ENCODE measurements around the gene ZNF521. TPM values are rescaled to one million over a fixed set of nuclear protein-coding genes. Genes with fewer than 3 reads are reported as not detected.

ZNF521 gene
- total RNA-seq, 1 donor from 2014 or later: 24.5 TPM

- ATAC-seq (ENCODE audit: poor library complexity) (no peak), DNase-seq (no peak)
- intact Hi-C loops (cut with DNase I): no loop called here
These were observed 46.4 kb downstream of the ZNF521 start for GRCh38 chr18:25305584-25305983.

DNA sequence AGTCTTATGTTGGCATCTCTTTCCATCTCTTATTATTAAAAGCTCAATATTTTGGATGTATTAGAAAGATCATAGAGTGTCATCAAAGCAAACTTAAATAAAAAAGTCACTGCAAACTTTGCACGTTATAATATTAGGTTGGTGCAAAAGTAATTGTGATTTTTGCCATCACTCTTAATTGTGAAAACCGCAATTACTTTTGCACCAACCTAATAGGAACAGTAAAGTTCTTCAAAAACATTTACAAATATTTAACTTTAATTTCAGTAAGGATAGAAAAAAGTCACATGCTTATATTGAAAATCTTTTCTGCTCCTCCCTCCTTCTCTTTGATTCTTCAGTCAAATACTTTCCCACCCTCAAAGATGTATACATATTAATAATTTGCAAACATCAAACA is 51.5 kb downstream of the ZNF521 start:
- ATAC-seq (ENCODE audit: poor library complexity) (no peak), DNase-seq (no peak)
- intact Hi-C loops (cut with DNase I): no loop called here

- intact Hi-C loops (cut with DNase I): no loop called here
- ATAC-seq (ENCODE audit: poor library complexity): peak; percentile 31
- DNase-seq: no peak
These were observed 52.3 kb downstream of the ZNF521 start for GRCh38 chr18:25299426-25300300.

DNA sequence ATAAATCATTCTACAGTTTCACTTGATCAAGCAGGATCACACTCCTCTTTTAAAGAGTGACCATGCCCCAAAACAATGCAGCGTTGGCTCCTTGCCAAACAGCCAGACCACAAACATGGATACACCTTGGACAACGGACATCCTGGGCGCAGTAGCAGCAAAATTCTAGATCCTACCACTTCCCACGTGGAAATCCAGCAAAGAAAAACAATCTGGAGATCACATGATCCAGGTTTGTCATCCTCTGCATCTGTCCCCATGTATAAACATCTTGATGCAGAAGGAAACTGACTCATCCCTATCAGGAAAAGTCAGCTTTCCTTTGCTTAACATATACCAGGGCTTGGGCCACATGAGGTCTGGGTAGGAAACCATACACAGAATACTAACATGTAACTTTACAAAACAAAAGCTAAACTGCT is 53.1 kb downstream of the ZNF521 start:
- ATAC-seq (ENCODE audit: poor library complexity) (peak; percentile 51), DNase-seq (peak; percentile 47)
- intact Hi-C loops (cut with DNase I): no loop called here

- DNase-seq (no peak), ATAC-seq (ENCODE audit: poor library complexity) (no peak)
- intact Hi-C loops (cut with DNase I): no loop called here
These were observed 56.3 kb downstream of the ZNF521 start for GRCh38 chr18:25295624-25296138.

- ATAC-seq (ENCODE audit: poor library complexity) (no peak), DNase-seq (no peak)
- intact Hi-C loops (cut with DNase I): no loop called here
These were observed 60.8 kb downstream of the ZNF521 start for GRCh38 chr18:25291150-25291549.

GRCh38 chr18:25289001-25289631 is 62.9 kb downstream of the ZNF521 start:
- intact Hi-C loops (cut with DNase I): loop anchor here (5.0 to 10.0 kb wide), 3 partner anchors 63 to 124 kb away; partner anchors contain the start of gene ZNF521
- DNase-seq (peak; percentile 29), ATAC-seq (ENCODE audit: poor library complexity) (no peak)

DNA sequence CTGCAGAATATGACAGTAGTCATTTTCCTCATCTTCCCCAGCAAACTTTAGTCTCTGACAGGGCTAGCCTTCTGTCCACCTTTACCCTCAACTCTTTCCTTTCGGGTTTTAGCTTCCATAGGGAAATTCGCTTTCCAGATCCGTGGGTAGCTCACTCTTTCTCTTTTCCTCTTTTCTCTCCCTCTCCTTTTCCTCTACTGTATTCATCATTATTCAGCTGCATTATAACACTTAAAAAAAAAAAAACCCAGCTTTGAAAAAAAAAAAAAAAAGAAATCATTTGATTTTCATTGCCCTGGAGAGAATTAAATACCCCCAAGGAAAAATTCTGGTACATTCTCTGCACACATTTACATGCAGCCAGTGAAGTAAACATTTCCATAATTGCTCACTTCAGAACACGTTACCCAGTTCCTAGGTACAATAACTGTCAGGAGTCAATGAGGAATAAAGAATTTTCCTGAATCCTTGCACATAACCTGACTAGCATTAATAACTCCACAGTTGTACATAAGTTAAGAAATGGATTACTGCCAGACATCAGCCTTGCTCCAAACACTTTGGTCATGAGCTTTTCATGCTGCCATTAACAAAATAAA is 63.5 kb downstream of the ZNF521 start:
- ATAC-seq (ENCODE audit: poor library complexity) (no peak), DNase-seq (no peak)
- intact Hi-C loops (cut with DNase I): loop anchor here (5.0 to 10.0 kb wide), 3 partner anchors 64 to 124 kb away; partner anchors contain the start of gene ZNF521

- DNase-seq (no peak), ATAC-seq (ENCODE audit: poor library complexity) (no peak)
- intact Hi-C loops (cut with DNase I): loop anchor here (5.0 to 10.0 kb wide), 3 partner anchors 65 to 122 kb away; partner anchors contain the start of gene ZNF521
These were observed 64.9 kb downstream of the ZNF521 start for GRCh38 chr18:25287106-25287505.

DNA sequence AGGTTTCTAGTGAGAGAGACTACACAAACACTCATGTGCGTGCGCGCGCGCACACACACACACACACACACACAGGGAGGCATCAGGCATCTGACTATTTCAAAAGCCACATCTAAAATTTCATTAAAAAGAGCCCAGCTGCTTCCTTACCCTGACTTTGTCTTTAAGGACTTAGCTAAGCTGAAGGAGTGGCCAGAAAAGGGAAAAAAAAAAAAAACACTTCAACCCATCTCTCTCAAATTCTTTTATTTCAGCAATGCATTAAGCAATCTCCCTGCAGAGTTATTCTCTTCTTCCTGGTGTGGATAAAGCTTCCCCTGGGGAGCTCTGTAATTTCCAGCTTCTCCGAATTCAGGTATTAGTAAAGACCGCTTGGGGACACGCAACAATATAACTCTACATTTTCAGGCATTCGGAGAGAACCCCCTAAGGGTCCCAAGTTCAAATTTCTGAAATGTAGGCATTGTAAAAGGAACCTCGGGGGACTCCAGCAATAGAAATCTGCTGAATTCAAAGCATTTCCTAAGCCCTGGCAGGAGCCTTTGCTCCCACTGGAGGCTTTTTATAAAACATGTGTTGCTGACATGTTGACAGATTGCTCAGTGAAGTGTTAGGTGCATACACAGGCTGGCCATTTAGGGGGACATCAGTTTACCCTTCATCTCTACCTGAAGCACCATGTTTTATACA is 67.0 kb downstream of the ZNF521 start:
- ATAC-seq (ENCODE audit: poor library complexity) (peak; percentile 91), DNase-seq (peak; percentile 61)
- intact Hi-C loops (cut with DNase I): loop anchor here (5.0 to 10.0 kb wide), 4 partner anchors 38 to 120 kb away; partner anchors contain the start of gene ZNF521

DNA sequence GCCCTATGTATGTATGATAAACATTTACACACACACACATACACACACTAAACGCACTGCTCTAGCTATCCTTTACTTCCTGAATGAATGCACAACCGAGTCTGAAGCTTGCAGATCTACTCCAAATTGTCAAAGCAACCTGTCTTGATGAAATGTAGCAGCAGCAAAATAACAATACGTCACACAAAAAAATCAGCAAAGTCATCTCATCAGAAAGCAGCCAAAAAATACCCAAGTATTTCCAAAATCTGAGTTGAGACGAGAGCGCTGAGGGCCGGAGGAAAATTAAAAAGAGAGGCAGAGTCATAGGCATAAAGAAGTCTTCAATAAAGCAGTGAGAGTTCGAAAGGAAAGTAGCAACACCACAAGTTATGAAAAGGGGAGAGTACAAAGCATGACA is 67.7 kb downstream of the ZNF521 start:
- ATAC-seq (ENCODE audit: poor library complexity) (no peak), DNase-seq (no peak)
- intact Hi-C loops (cut with DNase I): loop anchor here (5.0 to 10.0 kb wide), 3 partner anchors 37 to 119 kb away; no protein-coding TSS in a partner anchor

GRCh38 chr18:25283781-25284180 is 68.2 kb downstream of the ZNF521 start:
- intact Hi-C loops (cut with DNase I): loop anchor here (5.0 to 10.0 kb wide), 3 partner anchors 36 to 119 kb away; no protein-coding TSS in a partner anchor
- DNase-seq (no peak), ATAC-seq (ENCODE audit: poor library complexity) (no peak)

DNA sequence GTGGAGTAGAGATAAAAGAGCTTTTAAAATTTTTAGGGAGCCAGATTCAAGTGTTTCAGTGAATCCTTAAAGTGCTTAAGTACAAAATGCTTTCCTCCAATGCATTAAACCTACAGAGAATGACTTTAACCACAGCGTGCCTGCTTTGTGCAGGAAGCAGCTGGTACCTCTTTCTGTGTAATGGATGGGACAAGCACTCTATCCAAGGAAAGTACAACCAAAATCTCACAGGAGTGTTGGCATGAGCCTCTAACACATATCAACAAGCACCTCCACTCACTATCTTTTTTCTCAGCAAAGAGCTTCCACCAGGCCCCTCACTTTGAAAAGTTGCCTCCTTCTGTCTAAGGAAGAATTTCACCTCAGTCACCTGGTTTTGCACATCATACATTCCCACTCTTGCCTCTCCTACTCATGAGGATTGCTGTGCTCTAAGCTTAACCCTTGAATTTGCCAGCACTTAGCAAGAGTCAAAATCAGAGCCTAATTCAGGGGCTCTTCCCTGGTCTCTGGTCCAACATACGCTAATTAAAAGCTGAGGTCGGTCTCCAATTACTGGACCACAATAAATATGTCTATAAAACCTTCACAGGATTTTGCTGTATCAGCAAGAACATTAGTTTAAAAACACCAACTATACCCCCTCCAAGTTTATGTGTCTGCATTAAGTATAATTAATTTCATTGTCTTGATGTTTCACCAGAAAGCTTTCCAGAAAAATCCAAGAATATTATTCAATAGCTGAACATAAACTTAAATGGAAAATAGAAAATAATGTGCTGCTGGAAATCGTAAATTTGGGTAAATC is 68.9 kb downstream of the ZNF521 start:
- intact Hi-C loops (cut with DNase I): loop anchor here (5.0 to 10.0 kb wide), 3 partner anchors 36 to 118 kb away; no protein-coding TSS in a partner anchor
- DNase-seq: no peak
- ATAC-seq (ENCODE audit: poor library complexity): no peak

DNA sequence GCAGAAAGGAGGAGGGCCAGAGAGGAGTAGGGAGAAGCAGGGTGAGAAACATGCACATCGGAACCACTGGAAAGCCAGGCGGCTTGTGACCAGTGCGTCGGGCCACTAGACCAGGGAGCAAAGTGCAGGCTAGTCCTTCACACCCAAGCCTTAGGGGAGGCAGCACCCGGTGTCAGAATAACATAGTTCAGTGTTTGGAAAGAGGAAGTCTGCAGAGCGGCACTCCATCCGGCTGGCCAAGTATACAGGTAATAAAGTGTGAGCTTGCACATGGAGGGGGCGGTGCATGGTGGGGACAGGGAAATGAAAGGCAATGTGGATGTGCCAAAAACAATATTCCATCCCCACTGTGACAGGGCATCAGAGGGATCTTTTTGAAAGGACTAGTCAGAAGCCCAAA is 69.7 kb downstream of the ZNF521 start:
- intact Hi-C loops (cut with DNase I): loop anchor here (5.0 to 10.0 kb wide), 3 partner anchors 35 to 117 kb away; no protein-coding TSS in a partner anchor
- DNase-seq (peak; percentile 42), ATAC-seq (ENCODE audit: poor library complexity) (no peak)

DNA sequence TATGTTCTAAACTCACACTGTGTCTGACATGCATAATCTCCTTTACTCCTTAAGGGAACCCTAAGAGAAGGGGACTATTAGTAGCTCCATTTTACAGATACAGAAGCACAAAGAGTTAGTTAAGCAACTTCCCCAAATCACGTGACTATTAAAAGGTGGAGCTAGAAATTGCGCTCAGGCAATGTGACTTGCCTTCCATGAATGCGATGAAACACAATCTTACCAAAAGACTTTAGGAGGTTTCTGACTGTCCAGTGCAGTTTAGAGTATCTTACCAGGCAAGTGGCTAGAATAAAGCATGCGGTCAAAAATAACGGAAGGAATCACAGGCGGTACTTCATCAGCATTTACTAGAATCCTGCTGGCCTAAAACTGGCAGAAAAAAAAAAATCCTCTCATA is 70.4 kb downstream of the ZNF521 start:
- no peak for ATAC-seq (ENCODE audit: poor library complexity)
- DNase-seq: no peak
- intact Hi-C loops (cut with DNase I): loop anchor here (5.0 to 10.0 kb wide), 3 partner anchors 34 to 117 kb away; no protein-coding TSS in a partner anchor

DNA sequence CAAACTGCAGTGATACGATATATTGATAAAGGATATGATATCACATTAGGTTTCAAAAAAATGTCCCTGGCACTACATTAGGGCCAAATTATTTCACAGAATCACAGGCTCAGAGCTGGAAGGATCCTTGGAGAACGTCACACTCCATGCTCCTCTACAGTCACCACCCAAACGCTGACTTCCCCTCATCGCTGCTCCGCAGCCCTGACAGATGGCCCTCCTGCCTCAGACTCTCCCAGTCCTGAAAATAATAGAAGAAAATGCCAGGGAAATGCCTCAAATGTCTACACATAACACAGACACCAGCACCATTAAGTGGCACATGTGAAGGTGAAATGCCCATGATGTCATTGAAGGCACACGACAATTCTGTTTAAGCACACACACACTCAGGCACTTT is 72.0 kb downstream of the ZNF521 start:
- no peak for DNase-seq
- ATAC-seq (ENCODE audit: poor library complexity): no peak
- intact Hi-C loops (cut with DNase I): loop anchor here (5.0 to 10.0 kb wide), 3 partner anchors 33 to 115 kb away; no protein-coding TSS in a partner anchor

DNA sequence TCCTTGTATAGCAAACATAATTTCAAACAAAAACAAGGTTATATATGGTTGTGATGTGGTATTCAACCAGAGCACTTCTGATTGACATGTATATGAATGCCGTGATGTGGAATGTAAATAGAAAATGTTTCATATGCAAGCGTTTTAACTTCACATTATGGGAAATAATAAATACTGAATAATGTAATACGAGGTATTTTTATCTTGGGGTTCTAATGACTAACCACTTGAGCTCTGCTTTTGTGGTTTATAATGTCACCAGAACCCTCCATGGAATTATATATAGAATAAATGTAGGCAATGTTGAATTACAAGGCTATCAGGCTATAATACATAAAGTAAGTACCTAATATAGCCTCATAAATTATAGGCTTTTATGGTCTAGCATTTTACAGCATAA is 72.4 kb downstream of the ZNF521 start:
- DNase-seq (no peak), ATAC-seq (ENCODE audit: poor library complexity) (no peak)
- intact Hi-C loops (cut with DNase I): no loop called here
